ENCODE data around the gene TMEM18. TPM values are rescaled to one million over a fixed set of nuclear protein-coding genes. Genes with fewer than 3 reads are reported as not detected.

TMEM18 gene
- total and polyA plus RNA-seq, 2 of the 4 experiments (the other 2 are of a cell fraction), result 15.2 to 30.2 TPM

- Histone ChIP-seq H2AK9ac (replicated peaks; ENCODE audit: low read depth, low read length, poor library complexity) (no peak overlapping the region), H3K27me3 (ENCODE audit: control insufficient read depth, insufficient read depth, low read length) (peaks cover 7% of the 10 kb centered on the region), H3K79me1 (ENCODE audit: low read depth in 1 of 2, low read length in 2 of 2) (no peaks in the 10 kb centered on the region), H2BK15ac (ENCODE audit: low read depth, low read length) (no peak overlapping the region), H3K4me3 (ENCODE audit: insufficient read depth, low read depth, low read length) (no peak overlapping the region), H2AFZ (replicated peaks; ENCODE audit: low read length, poor library complexity) (peak overlapping the region; percentile 76), H3K14ac (replicated peaks; ENCODE audit: low read depth, low read length) (no peak overlapping the region), H3K9me3 (ENCODE audit: control insufficient read depth, insufficient read depth, low read length) (no peaks in the 10 kb centered on the region), H2BK20ac (ENCODE audit: low read depth, low read length) (no peak overlapping the region), H3K18ac (ENCODE audit: low read depth, low read length) (no peak overlapping the region), H4K91ac (ENCODE audit: insufficient read depth, low read depth, low read length) (no peak overlapping the region), H4K5ac (ENCODE audit: low read depth, low read length) (no peak overlapping the region), H3K4me2 (ENCODE audit: low read depth, low read length) (no peak overlapping the region), H3K9me1 (ENCODE audit: insufficient read depth, low read length) (no peaks in the 10 kb centered on the region; the same call in 1 of the 2 replicates), H3K4me1 (ENCODE audit: control insufficient read depth, insufficient read depth, low read length) (no peaks in the 10 kb centered on the region), H3K4ac (ENCODE audit: low read depth, low read length) (no peak overlapping the region), H3K56ac (ENCODE audit: extremely low read depth, insufficient read depth, low read length) (no peak overlapping the region), H4K20me1 (ENCODE audit: insufficient read depth, low read length) (no peaks in the 10 kb centered on the region), H2BK5ac (ENCODE audit: low read depth, low read length, poor library complexity, severe bottlenecking) (no peak overlapping the region), H2AK5ac (ENCODE audit: low read depth, low read length) (no peak overlapping the region), H2BK120ac (ENCODE audit: low read depth, low read length) (no peak overlapping the region), H3K36me3 (ENCODE audit: control insufficient read depth, insufficient read depth, low read length) (no peaks in the 10 kb centered on the region), H3K9ac (ENCODE audit: low read depth, low read length) (no peak overlapping the region), H4K8ac (ENCODE audit: low read depth in 2 of 2, low read length in 2 of 2) (no peak overlapping the region), H3K23ac (ENCODE audit: low read depth, low read length) (no peak overlapping the region), H3K27ac (ENCODE audit: insufficient read depth, low read length) (no peak overlapping the region)
- intact Hi-C loops (cut with micrococcal nuclease) (no loop called here), dilution Hi-C loops (cut with HindIII; ENCODE audit: low sequenced_read_pairs, unreplicated experiment) (no loop called here), in situ Hi-C loops (cut with MboI; ENCODE audit: low sequenced_read_pairs) (loop anchor here (10.0 kb wide), 1 partner anchor 415 kb away; no protein-coding TSS in a partner anchor)
- 80% methylated on average over 6 of the region's 12 CpGs; no CpG with 5 or more reads in 1 of the 2 experiments for WGBS, 2 experiments (ENCODE audit: extremely low coverage in 2 of 2, insufficient read length in 1 of 2)
- DNase-seq (no peak), ATAC-seq (ENCODE audit: low read depth) (no peak)
- ChIA-PET CTCF (no interaction called here), POLR2A (ENCODE audit: unreplicated experiment) (no interaction called here)
- BruUV-seq (replicated peaks), result no TSS peak
- TF ChIP-seq SMC3 (IDR thresholded peaks at IDR 0.05; ENCODE audit: low read depth, low read length) (no peak), RAD21 (IDR thresholded peaks at IDR 0.05; ENCODE audit: low read length) (no peak), MXI1 (IDR thresholded peaks at IDR 0.05; ENCODE audit: borderline replicate concordance, low read depth, low read length) (no peak), NFE2L2 (IDR thresholded peaks at IDR 0.05; ENCODE audit: low read depth, low read length) (no peak), RFX5 (IDR thresholded peaks at IDR 0.05; ENCODE audit: low read depth, low read length) (no peak), CHD1 (IDR thresholded peaks at IDR 0.05; ENCODE audit: low read depth, low read length) (no peak), USF2 (IDR thresholded peaks at IDR 0.05; ENCODE audit: low read depth, low read length) (no peak)
Observed at GRCh38 chr2:660029-660428, 17.2 kb downstream of the TMEM18 start.

All from IMR-90 (cell line).